ENCODE measurements around the gene H2BK1.

Gene H2BK1

GRCh38 chr7:151192002-151192539 is 18.2 kb downstream of the H2BK1 start:
- TF ChIP-seq CTCF (conservative IDR thresholded peaks at IDR 0.05; ENCODE audit: low read depth), result no peak
- DNase-seq (ENCODE audit: low spot score), result no peak
- ChIA-PET CTCF (no interaction called here), POLR2A (ENCODE audit: low non-redundant PET) (no interaction called here)
- H3K27ac ChIP-seq, result no peak overlapping the region

GRCh38 chr7:151191544-151191943 is 18.7 kb downstream of the H2BK1 start:
- ChIA-PET POLR2A (ENCODE audit: low non-redundant PET) (no interaction called here), CTCF (no interaction called here)
- no peak for TF ChIP-seq CTCF (conservative IDR thresholded peaks at IDR 0.05; ENCODE audit: low read depth)
- no peak for DNase-seq (ENCODE audit: low spot score)
- no peak overlapping the region for H3K27ac ChIP-seq

- POLR2A ChIA-PET (ENCODE audit: low non-redundant PET), result no interaction called here
- no peak for DNase-seq (ENCODE audit: low spot score)
- TF ChIP-seq CTCF (conservative IDR thresholded peaks at IDR 0.05; ENCODE audit: low read depth), result no peak
- H3K27ac ChIP-seq, result no peak overlapping the region
- CTCF ChIA-PET, result no interaction called here
Observed at GRCh38 chr7:151189038-151189437, 21.2 kb downstream of the H2BK1 start.

- no peak for DNase-seq (ENCODE audit: low spot score)
- CTCF ChIA-PET, result no interaction called here
- POLR2A ChIA-PET (ENCODE audit: low non-redundant PET), result no interaction called here
- TF ChIP-seq CTCF (conservative IDR thresholded peaks at IDR 0.05; ENCODE audit: low read depth), result no peak
- no peak overlapping the region for H3K27ac ChIP-seq
Observed at GRCh38 chr7:151188252-151188542, 22.1 kb downstream of the H2BK1 start.

GRCh38 chr7:151187409-151188251 is 22.7 kb downstream of the H2BK1 start:
- POLR2A ChIA-PET (ENCODE audit: low non-redundant PET), result no interaction called here
- no peak overlapping the region for H3K27ac ChIP-seq
- TF ChIP-seq CTCF (conservative IDR thresholded peaks at IDR 0.05; ENCODE audit: low read depth), result no peak
- CTCF ChIA-PET, result no interaction called here
- DNase-seq (ENCODE audit: low spot score), result no peak

- CTCF ChIA-PET, result no interaction called here
- POLR2A ChIA-PET (ENCODE audit: low non-redundant PET), result no interaction called here
- no peak for TF ChIP-seq CTCF (conservative IDR thresholded peaks at IDR 0.05; ENCODE audit: low read depth)
- no peak for DNase-seq (ENCODE audit: low spot score)
- no peak within 1 kb of the TSS for H3K27ac ChIP-seq
Observed at GRCh38 chr7:151186640-151187408, 23.5 kb downstream of the H2BK1 start, which contains the start of gene ASB10. Gene ASB10, minus strand, starts transcription at chr7:151187250. Its CDS starts 120 bp downstream, at chr7:151187130.

Measured in RWPE1 (cell line).